HG02981 (cell line): ENCODE data around the gene PCDH9.

Experiments
- ATAC-seq: cut with Tn5 transposase; IDR thresholded peaks from one replicate; pipeline ENCODE4 v1.9.1; 2021; ENCODE audit warnings: mild to moderate bottlenecking, moderate library complexity; ENCODE audit not compliant: unreplicated experiment

Gene PCDH9

GRCh38 chr13:67167420-67167819, 62.7 kb downstream of the PCDH9 start:
- no peak for ATAC-seq

GRCh38 chr13:67161176-67161575, 69.0 kb downstream of the PCDH9 start:
- ATAC-seq = no peak

- no peak for ATAC-seq
Observed at GRCh38 chr13:67158903-67159302, 71.2 kb downstream of the PCDH9 start.

GRCh38 chr13:67156723-67157060, 73.4 kb downstream of the PCDH9 start:
- ATAC-seq = no peak

- ATAC-seq = no peak
Observed at GRCh38 chr13:67155898-67156722, 74.0 kb downstream of the PCDH9 start.

GRCh38 chr13:67152085-67152484, 78.1 kb downstream of the PCDH9 start:
- ATAC-seq = no peak

GRCh38 chr13:67151652-67152051, 78.5 kb downstream of the PCDH9 start:
- ATAC-seq = no peak

GRCh38 chr13:67150608-67151007, 79.5 kb downstream of the PCDH9 start:
- ATAC-seq = no peak

GRCh38 chr13:67148161-67148571, 82.0 kb downstream of the PCDH9 start:
- no peak for ATAC-seq

- no peak for ATAC-seq
Observed at GRCh38 chr13:67147342-67148133, 82.6 kb downstream of the PCDH9 start.

- no peak for ATAC-seq
Observed at GRCh38 chr13:67146523-67147130, 83.5 kb downstream of the PCDH9 start.

GRCh38 chr13:67145950-67146349, 84.2 kb downstream of the PCDH9 start:
- ATAC-seq = no peak

GRCh38 chr13:67143544-67144115, 86.5 kb downstream of the PCDH9 start:
- no peak for ATAC-seq

- ATAC-seq = no peak
Observed at GRCh38 chr13:67140006-67140405, 90.1 kb downstream of the PCDH9 start.

GRCh38 chr13:67139551-67139950, 90.6 kb downstream of the PCDH9 start:
- ATAC-seq = no peak

- no peak for ATAC-seq
Observed at GRCh38 chr13:67138970-67139369, 91.2 kb downstream of the PCDH9 start.

GRCh38 chr13:67137044-67137735, 92.9 kb downstream of the PCDH9 start:
- no peak for ATAC-seq

GRCh38 chr13:67136157-67136556, 94.0 kb downstream of the PCDH9 start:
- no peak for ATAC-seq

- no peak for ATAC-seq
Observed at GRCh38 chr13:67135356-67135755, 94.8 kb downstream of the PCDH9 start.

GRCh38 chr13:67134417-67135129, 95.6 kb downstream of the PCDH9 start:
- ATAC-seq = no peak
